Measurements from ENCODE around the gene SLC7A14.

DNA sequence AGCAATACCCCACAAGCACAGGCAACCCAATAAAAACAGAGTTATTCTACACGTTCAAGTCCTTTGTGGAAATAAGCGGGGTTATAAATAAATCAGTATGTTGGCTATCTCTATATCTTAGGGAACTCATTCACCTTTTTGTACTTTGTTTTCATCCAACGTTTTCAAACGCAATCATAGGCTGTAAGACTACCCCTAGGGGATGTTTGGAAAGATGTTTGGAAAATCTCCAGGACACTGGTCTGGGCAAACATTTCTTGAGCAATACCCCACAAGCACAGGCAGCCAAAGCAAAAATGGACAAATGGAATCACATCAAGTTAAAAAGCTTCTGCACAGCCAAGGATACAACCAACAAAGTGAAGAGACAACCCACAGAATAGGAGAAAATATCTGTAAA lies 97.1 kb downstream of the SLC7A14 start:
- TF ChIP-seq, protein P1, sequence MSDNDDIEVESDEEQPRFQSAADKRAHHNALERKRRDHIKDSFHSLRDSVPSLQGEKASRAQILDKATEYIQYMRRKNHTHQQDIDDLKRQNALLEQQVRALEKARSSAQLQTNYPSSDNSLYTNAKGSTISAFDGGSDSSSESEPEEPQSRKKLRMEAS (IDR thresholded peaks at IDR 0.05; ENCODE audit: low read depth, low read length) = no peak
- TF ChIP-seq, protein P2, sequence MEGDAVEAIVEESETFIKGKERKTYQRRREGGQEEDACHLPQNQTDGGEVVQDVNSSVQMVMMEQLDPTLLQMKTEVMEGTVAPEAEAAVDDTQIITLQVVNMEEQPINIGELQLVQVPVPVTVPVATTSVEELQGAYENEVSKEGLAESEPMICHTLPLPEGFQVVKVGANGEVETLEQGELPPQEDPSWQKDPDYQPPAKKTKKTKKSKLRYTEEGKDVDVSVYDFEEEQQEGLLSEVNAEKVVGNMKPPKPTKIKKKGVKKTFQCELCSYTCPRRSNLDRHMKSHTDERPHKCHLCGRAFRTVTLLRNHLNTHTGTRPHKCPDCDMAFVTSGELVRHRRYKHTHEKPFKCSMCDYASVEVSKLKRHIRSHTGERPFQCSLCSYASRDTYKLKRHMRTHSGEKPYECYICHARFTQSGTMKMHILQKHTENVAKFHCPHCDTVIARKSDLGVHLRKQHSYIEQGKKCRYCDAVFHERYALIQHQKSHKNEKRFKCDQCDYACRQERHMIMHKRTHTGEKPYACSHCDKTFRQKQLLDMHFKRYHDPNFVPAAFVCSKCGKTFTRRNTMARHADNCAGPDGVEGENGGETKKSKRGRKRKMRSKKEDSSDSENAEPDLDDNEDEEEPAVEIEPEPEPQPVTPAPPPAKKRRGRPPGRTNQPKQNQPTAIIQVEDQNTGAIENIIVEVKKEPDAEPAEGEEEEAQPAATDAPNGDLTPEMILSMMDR (IDR thresholded peaks at IDR 0.05; ENCODE audit: low read depth, low read length) = no peak

All from NB4 (cell line).